OCI-LY7 (cell line): Measurements from ENCODE around the gene GRB10. TPM values are rescaled to one million over a fixed set of nuclear protein-coding genes. Genes with fewer than 3 reads are reported as not detected.

ENCODE experiments used
- BruUV-seq: library from RNA; stranded (reverse); fragments of 400-500 nt; replicated peaks from 2 replicates; lab custom pipeline; 2021; lab: Mats Ljungman, UMichigan
- CTCF ChIA-PET: fragments of 300-600 bp; sonication (Branson Sonifier 250); formaldehyde crosslinking; loops from one replicate; lab custom pipeline; 2022; ENCODE audit warnings: antibody characterized with exemption; ENCODE audit not compliant: unreplicated experiment; lab: Charles Lee
- POLR2A ChIA-PET: fragments of 300-600 bp; sonication (Branson Sonifier 250); formaldehyde crosslinking; loops from one replicate; lab custom pipeline; 2022; ENCODE audit warnings: antibody characterized with exemption; lab: Charles Lee
- DNase-seq: peaks from one replicate; pipeline ENCODE4 v3.0.0-alpha.2; 2015; ENCODE audit warnings: low spot score
- H2AFZ ChIP-seq: fragments of 200-600 bp; sonication (generic), shearing (Covaris generic); 2 replicates; pipeline ENCODE4 v1.6.1; 2014; ENCODE audit warnings: mild to moderate bottlenecking, antibody characterized with exemption, low read length, moderate library complexity
- H3K27ac ChIP-seq: fragments of 200-600 bp; sonication (generic); 2 replicates; pipeline ENCODE4 v1.5.1; 2014; ENCODE audit warnings: mixed run types, low read depth, mild to moderate bottlenecking, moderate library complexity, low read length, inconsistent platforms; ENCODE audit not compliant: poor library complexity, severe bottlenecking
- H3K36me3 ChIP-seq: fragments of 200-600 bp; sonication (generic); 2 replicates; pipeline ENCODE4 v1.6.1; 2014; ENCODE audit warnings: mild to moderate bottlenecking, antibody characterized with exemption, low read length, moderate library complexity, mixed read lengths; ENCODE audit not compliant: insufficient read depth
- H3K4me1 ChIP-seq: fragments of 200-600 bp; sonication (generic); 2 replicates; pipeline ENCODE4 v1.5.1; 2014; ENCODE audit warnings: mild to moderate bottlenecking, low read length; ENCODE audit not compliant: insufficient read depth, poor library complexity, severe bottlenecking
- H3K4me2 ChIP-seq: fragments of 200-600 bp; sonication (generic); 2 replicates; pipeline ENCODE4 v1.6.1; 2014; ENCODE audit warnings: mild to moderate bottlenecking, low read length
- H3K4me3 ChIP-seq: fragments of 200-600 bp; sonication (generic); 2 replicates; pipeline ENCODE4 v1.5.1; 2014; ENCODE audit warnings: mild to moderate bottlenecking, low read depth, low read length; ENCODE audit not compliant: poor library complexity, severe bottlenecking
- H3K79me2 ChIP-seq: fragments of 200-600 bp; sonication (generic); 2 replicates; pipeline ENCODE4 v1.6.1; 2016; ENCODE audit warnings: low read depth, mild to moderate bottlenecking, low read length, moderate library complexity, mixed read lengths; ENCODE audit not compliant: insufficient read depth
- H3K9me2 ChIP-seq: fragments of 200-600 bp; sonication (generic); 2 replicates; pipeline ENCODE4 v1.6.1; 2016; ENCODE audit warnings: mild to moderate bottlenecking, low read length, mixed read lengths; ENCODE audit not compliant: insufficient read depth
- H3K9me3 ChIP-seq: fragments of 200-600 bp; sonication (generic); 2 replicates; pipeline ENCODE4 v1.6.1; 2014; ENCODE audit warnings: mild to moderate bottlenecking, mixed run types, low read length, mixed read lengths
- H4K20me1 ChIP-seq: fragments of 200-600 bp; sonication (generic); 2 replicates; pipeline ENCODE4 v1.6.1; 2014; ENCODE audit warnings: mild to moderate bottlenecking, antibody characterized with exemption, low read length, moderate library complexity, mixed read lengths; ENCODE audit not compliant: insufficient read depth
- EZH2phosphoT487 ChIP-seq: fragments of 200-600 bp; sonication (generic); IDR thresholded peaks from 2 replicates; pipeline ENCODE4 v1.6.1; 2018; ENCODE audit warnings: low read depth, borderline replicate concordance, mild to moderate bottlenecking, mixed run types, antibody characterized with exemption, low read length, moderate library complexity, mixed read lengths
- intact Hi-C: fragments of 100-400 bp; cut with micrococcal nuclease; formaldehyde crosslinking; loops from one replicate; pipeline ENCODE4 v1.10.0; 2022; ENCODE audit not compliant: unreplicated experiment
- total RNA-seq, 2 experiments: library from RNA; depleted of rRNA in 1 of 2; stranded (reverse); fragments of >200 nt in 1 of 2; shearing (Covaris generic) in 1 of 2; gene quantifications; 2 replicates each; pipeline ENCODE4 v1.2.3, GENCODE V29; 2014 to 2022
- TF ChIP-seq, protein P1 (sequence below): fragments of 200-600 bp; sonication (generic); conservative IDR thresholded peaks from 2 replicates; pipeline ENCODE4 v1.5.1; 2014; ENCODE audit warnings: mild to moderate bottlenecking, antibody characterized with exemption, low read length, moderate library complexity, mixed read lengths

GRB10 gene
- total RNA-seq, 2 experiments from 2014 or later = not detected

DNA sequence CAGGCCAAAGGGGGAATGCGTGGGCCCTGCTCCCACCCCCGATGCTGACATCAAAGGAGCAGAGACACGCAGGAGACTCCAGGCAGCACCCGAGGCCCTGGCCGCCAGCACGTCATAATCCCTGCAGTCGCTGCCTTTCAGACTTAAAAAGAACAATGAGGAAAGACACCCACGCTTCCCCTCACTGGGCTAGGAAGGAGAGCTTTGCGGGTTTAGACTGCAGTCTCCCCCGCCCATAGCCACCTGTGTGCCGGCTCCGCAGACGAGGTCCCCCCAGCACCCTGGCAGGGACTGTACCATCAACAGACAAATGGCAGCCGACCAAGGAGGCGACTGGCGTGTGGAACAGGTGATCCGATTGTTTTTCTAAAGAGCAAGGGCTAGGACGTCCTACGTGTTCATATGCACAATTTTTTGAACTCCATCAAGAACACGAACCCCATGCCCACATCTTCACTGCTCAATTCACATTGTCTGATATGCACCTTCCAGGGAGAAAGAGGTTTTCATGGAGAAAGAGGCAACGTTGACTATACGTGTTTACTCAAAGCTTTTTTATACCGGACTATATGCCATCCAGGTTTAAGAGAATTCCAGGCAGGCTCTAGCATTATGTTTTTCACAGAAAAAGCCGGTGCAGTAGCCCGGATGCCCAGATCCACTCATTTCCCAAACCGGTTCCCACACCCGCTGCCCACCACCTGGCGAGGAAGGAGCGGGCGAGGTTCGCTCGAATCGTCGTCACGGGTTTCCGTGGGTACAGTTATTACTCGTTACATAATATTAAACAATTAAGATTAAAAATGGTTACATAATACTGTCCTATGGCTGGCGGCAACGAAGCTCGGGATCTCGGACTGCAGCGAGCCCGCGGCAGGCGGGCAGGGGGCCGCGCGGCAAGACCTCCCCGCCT is 1.1 kb downstream of the GRB10 start:
- no peaks in the 10 kb centered on the region for H3K4me1 ChIP-seq
- ChIA-PET POLR2A (interaction anchor here (0.5 kb wide), 1 partner anchor 36 kb away, joined by 3 read pairs; no protein-coding TSS in a partner anchor), CTCF (no interaction called here)
- DNase-seq = no peak
- intact Hi-C loops = no loop called here
- H3K4me3 ChIP-seq = no peak overlapping the region
- H2AFZ ChIP-seq = no peak overlapping the region
- no peaks in the 10 kb centered on the region for H3K9me3 ChIP-seq
- H3K36me3 ChIP-seq = no peaks in the 10 kb centered on the region
- no TSS peak for BruUV-seq
- H3K4me2 ChIP-seq = no peak overlapping the region
- no peaks in the 10 kb centered on the region for H3K9me2 ChIP-seq
- H4K20me1 ChIP-seq = no peaks in the 10 kb centered on the region
- H3K79me2 ChIP-seq = no peaks in the 10 kb centered on the region
- TF ChIP-seq EZH2phosphoT487 = no peak
- TF ChIP-seq, protein P1, sequence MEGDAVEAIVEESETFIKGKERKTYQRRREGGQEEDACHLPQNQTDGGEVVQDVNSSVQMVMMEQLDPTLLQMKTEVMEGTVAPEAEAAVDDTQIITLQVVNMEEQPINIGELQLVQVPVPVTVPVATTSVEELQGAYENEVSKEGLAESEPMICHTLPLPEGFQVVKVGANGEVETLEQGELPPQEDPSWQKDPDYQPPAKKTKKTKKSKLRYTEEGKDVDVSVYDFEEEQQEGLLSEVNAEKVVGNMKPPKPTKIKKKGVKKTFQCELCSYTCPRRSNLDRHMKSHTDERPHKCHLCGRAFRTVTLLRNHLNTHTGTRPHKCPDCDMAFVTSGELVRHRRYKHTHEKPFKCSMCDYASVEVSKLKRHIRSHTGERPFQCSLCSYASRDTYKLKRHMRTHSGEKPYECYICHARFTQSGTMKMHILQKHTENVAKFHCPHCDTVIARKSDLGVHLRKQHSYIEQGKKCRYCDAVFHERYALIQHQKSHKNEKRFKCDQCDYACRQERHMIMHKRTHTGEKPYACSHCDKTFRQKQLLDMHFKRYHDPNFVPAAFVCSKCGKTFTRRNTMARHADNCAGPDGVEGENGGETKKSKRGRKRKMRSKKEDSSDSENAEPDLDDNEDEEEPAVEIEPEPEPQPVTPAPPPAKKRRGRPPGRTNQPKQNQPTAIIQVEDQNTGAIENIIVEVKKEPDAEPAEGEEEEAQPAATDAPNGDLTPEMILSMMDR = no peak
- no peak overlapping the region for H3K27ac ChIP-seq

DNA sequence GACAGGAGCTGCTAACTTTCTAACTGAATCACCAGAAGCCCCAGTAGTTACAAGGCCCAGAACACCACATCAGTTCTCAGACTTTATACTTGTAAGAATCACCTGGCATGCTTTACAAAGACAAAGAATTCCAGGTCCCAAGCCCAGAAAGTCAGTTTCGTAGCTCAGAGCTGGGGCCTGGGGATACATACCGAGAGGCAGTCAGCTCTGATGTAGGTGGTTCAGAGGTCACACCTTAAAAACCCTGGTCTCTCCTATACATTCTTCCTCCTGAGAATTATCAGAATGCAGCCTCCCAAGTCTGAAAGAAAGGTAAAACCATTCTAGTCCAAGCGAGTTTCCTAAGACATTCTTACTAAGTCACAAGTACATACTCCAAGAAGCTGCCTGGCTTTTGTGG is 2.3 kb downstream of the GRB10 start:
- Histone ChIP-seq H3K79me2 (no peaks in the 10 kb centered on the region), H3K27ac (no peak overlapping the region), H3K9me3 (no peaks in the 10 kb centered on the region), H3K4me2 (no peak overlapping the region), H4K20me1 (no peaks in the 10 kb centered on the region), H3K4me3 (no peak overlapping the region), H2AFZ (no peak overlapping the region), H3K9me2 (no peaks in the 10 kb centered on the region), H3K4me1 (no peaks in the 10 kb centered on the region), H3K36me3 (no peaks in the 10 kb centered on the region)
- intact Hi-C loops = no loop called here
- POLR2A ChIA-PET = interaction anchor here (0.5 kb wide), 1 partner anchor 71 kb away, joined by 3 read pairs; no protein-coding TSS in a partner anchor
- TF ChIP-seq, protein P1 = no peak
- TF ChIP-seq EZH2phosphoT487 = no peak
- DNase-seq = no peak
- CTCF ChIA-PET = no interaction called here
- BruUV-seq = no TSS peak

DNA sequence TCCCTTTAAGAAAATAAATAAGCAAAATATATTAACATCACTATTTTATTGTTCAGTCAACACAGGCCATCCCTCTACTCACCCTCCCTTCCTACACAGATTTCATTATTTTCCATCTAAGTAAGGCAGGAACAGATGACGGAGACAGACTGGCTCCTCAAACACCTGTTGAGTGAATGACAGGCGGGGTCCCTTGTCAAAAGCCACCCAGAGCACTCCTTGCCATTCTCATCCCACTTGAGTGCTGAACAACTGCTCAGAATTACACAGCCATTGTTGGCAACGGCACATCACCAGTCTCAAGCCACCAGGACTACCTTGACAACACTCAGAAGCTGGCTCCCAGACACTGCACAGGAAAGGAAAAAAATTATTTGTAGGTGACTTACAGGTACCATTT is 3.3 kb downstream of the GRB10 start:
- DNase-seq = no peak
- TF ChIP-seq, protein P1 = no peak
- no peak for TF ChIP-seq EZH2phosphoT487
- Histone ChIP-seq H3K36me3 (no peaks in the 10 kb centered on the region), H3K4me1 (no peaks in the 10 kb centered on the region), H3K9me2 (no peaks in the 10 kb centered on the region), H3K27ac (no peak overlapping the region), H3K79me2 (no peaks in the 10 kb centered on the region), H3K4me3 (no peak overlapping the region), H2AFZ (no peak overlapping the region), H4K20me1 (no peaks in the 10 kb centered on the region), H3K9me3 (no peaks in the 10 kb centered on the region), H3K4me2 (no peak overlapping the region)
- ChIA-PET CTCF (no interaction called here), POLR2A (interaction anchor here (0.6 kb wide), 1 partner anchor 11 kb away, joined by 3 read pairs; no protein-coding TSS in a partner anchor)
- BruUV-seq = no TSS peak
- intact Hi-C loops = loop anchor here (10.0 kb wide), 1 partner anchor 65 kb away; no protein-coding TSS in a partner anchor
